Loucy (cell line): ENCODE measurements around the gene ZNF555.

Experiments
- CTCF ChIP-seq: fragments of 200-600 bp; sonication (generic); conservative IDR thresholded peaks from 2 replicates; pipeline ENCODE4 v1.5.1; 2014; ENCODE audit warnings: mild to moderate bottlenecking, antibody characterized with exemption, low read length
- EZH2phosphoT487 ChIP-seq: fragments of 200-600 bp; IDR thresholded peaks from 2 replicates; pipeline ENCODE4 v1.6.1; 2018; ENCODE audit warnings: antibody characterized with exemption, mild to moderate bottlenecking, moderate library complexity, borderline replicate concordance

- TF ChIP-seq CTCF (no peak), EZH2phosphoT487 (no peak)
Observed at GRCh38 chr19:2888731-2889224, 47.5 kb downstream of the ZNF555 start.
